Measurements from ENCODE around the gene HS1BP3.

DNA sequence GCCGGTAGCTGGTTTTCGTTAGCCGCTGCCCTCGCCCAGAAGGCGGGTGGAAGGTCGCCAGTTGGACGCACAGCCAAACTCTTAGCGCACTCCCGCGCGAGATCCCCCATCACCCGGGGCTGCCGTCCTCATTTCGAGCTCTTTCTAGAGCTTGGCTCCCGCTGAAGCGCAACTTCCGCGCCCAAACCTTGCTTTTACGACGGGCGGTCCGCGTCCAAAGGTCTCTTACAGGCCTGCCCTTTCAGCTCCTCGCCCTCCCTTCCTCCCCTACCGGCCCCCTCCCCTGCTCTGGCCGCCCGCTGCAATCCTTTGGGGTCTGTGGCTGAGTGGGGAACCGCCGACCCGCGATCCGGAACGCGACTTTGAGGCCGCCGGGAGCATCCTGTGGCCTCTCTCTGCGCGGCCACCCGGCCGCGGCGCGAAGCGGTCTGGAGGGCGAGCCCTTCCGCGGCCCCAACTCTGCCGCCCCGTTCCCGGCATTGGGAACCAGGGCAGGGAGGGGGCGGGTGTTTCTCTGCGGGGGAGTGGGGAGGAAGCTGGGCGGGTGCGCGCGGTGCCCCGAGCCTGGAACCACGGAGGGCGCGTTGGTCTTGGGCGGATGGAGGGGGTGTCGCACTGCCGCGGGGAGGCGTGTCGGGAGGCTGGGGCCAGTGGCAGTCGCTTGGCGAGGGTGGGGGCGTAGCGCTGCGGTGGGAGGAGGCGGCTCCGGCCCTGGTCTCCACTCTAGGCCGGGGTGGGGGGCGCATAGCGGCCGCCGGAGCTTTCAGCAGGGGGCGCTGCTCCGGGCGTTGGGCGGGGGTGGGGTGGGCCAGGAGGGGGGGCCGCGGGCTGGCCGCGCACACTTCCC lies 15.6 kb upstream of the HS1BP3 start, which contains the start of gene GDF7:
- TF ChIP-seq, protein P1, sequence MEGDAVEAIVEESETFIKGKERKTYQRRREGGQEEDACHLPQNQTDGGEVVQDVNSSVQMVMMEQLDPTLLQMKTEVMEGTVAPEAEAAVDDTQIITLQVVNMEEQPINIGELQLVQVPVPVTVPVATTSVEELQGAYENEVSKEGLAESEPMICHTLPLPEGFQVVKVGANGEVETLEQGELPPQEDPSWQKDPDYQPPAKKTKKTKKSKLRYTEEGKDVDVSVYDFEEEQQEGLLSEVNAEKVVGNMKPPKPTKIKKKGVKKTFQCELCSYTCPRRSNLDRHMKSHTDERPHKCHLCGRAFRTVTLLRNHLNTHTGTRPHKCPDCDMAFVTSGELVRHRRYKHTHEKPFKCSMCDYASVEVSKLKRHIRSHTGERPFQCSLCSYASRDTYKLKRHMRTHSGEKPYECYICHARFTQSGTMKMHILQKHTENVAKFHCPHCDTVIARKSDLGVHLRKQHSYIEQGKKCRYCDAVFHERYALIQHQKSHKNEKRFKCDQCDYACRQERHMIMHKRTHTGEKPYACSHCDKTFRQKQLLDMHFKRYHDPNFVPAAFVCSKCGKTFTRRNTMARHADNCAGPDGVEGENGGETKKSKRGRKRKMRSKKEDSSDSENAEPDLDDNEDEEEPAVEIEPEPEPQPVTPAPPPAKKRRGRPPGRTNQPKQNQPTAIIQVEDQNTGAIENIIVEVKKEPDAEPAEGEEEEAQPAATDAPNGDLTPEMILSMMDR (IDR thresholded peaks at IDR 0.05) = no peak
- no peak for TF ChIP-seq POLR2A (IDR thresholded peaks at IDR 0.05)
